ENCODE measurements around the gene SLAIN2. TPM values are rescaled to one million over a fixed set of nuclear protein-coding genes. Genes with fewer than 3 reads are reported as not detected.

SLAIN2 gene
- total RNA-seq, 1 experiment from 2014 or later: 30.8 TPM

- H4K5ac ChIP-seq (ENCODE audit: insufficient read length, low read depth, low read length): no peak overlapping the region
- H2AK5ac ChIP-seq (ENCODE audit: insufficient read length, low read length): no peak overlapping the region
- H3K79me1 ChIP-seq (ENCODE audit: insufficient read depth, low read depth, low read length, poor library complexity, severe bottlenecking): no peaks in the 10 kb centered on the region
- no peaks in the 10 kb centered on the region for H3K27me3 ChIP-seq (ENCODE audit: insufficient read depth, low read length)
- Mint-ChIP-seq H3K27me3 (ENCODE audit: low read depth) (no peaks in the 10 kb centered on the region), H3K4me1 (peaks cover 4 to 5% of the 10 kb centered on the region in 2 experiments), H3K9me3 (no peaks in the 10 kb centered on the region), H3K4me3 (no peak overlapping the region), H3K27ac (no peak overlapping the region), H3K36me3 (ENCODE audit: insufficient read depth in 1 of 3, low read depth in 3 of 3) (no peaks in the 10 kb centered on the region)
- no peaks in the 10 kb centered on the region for H3K4me1 ChIP-seq (ENCODE audit: insufficient read depth, low read length)
- H3K79me2 ChIP-seq (ENCODE audit: insufficient read depth, low read length): no peaks in the 10 kb centered on the region
- H3K9ac ChIP-seq (ENCODE audit: extremely low read depth, insufficient read length, low read length): no peak overlapping the region
- H2BK120ac ChIP-seq (ENCODE audit: low read depth, low read length, poor library complexity, severe bottlenecking): no peak overlapping the region
- no peak overlapping the region for H3K23ac ChIP-seq (ENCODE audit: insufficient read length, low read depth, low read length)
- WGBS (ENCODE audit: extremely low coverage, insufficient read length, low lambda C conversion rate): no CpG with 5 or more reads among the region's 3 CpGs
- H2BK15ac ChIP-seq (ENCODE audit: low read depth, low read length): no peak overlapping the region
- no peaks in the 10 kb centered on the region for H3K9me3 ChIP-seq (ENCODE audit: control insufficient read depth, low read depth, low read length)
- DNase-seq: no peak
- TF ChIP-seq, protein P1, sequence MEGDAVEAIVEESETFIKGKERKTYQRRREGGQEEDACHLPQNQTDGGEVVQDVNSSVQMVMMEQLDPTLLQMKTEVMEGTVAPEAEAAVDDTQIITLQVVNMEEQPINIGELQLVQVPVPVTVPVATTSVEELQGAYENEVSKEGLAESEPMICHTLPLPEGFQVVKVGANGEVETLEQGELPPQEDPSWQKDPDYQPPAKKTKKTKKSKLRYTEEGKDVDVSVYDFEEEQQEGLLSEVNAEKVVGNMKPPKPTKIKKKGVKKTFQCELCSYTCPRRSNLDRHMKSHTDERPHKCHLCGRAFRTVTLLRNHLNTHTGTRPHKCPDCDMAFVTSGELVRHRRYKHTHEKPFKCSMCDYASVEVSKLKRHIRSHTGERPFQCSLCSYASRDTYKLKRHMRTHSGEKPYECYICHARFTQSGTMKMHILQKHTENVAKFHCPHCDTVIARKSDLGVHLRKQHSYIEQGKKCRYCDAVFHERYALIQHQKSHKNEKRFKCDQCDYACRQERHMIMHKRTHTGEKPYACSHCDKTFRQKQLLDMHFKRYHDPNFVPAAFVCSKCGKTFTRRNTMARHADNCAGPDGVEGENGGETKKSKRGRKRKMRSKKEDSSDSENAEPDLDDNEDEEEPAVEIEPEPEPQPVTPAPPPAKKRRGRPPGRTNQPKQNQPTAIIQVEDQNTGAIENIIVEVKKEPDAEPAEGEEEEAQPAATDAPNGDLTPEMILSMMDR (conservative IDR thresholded peaks at IDR 0.05): no peak
- H3T11ph ChIP-seq (ENCODE audit: low read length): no peak overlapping the region
- no peak overlapping the region for H2AFZ ChIP-seq (ENCODE audit: low read length)
- H4K91ac ChIP-seq (ENCODE audit: insufficient read length, low read depth, low read length): no peak overlapping the region
- H3K23me2 ChIP-seq (ENCODE audit: insufficient read length, low read depth, low read length, poor library complexity, severe bottlenecking): no peaks in the 10 kb centered on the region
- no peak overlapping the region for H3K4me2 ChIP-seq (ENCODE audit: insufficient read depth, insufficient read length, low read length)
- H3K18ac ChIP-seq (ENCODE audit: insufficient read length, low read depth, low read length): no peak overlapping the region
- H4K8ac ChIP-seq (replicated peaks; ENCODE audit: insufficient read length, low read depth, low read length): no peak overlapping the region
- H2BK5ac ChIP-seq (ENCODE audit: insufficient read length, low read length): no peak overlapping the region
- H2BK20ac ChIP-seq (ENCODE audit: low read depth, low read length, poor library complexity, severe bottlenecking): no peak overlapping the region
- no peak overlapping the region for H3K27ac ChIP-seq (ENCODE audit: insufficient read length, low read depth, low read length)
- no peak overlapping the region for H2BK12ac ChIP-seq (ENCODE audit: insufficient read length, low read depth, low read length)
- no peak overlapping the region for H3K14ac ChIP-seq (ENCODE audit: insufficient read depth, low read length)
- no peaks in the 10 kb centered on the region for H4K20me1 ChIP-seq (ENCODE audit: control insufficient read depth, insufficient read depth, insufficient read length)
- no peak overlapping the region for H3K4ac ChIP-seq (ENCODE audit: low read depth, low read length)
- no peak overlapping the region for H3K56ac ChIP-seq (ENCODE audit: insufficient read length, low read depth, low read length)
Observed at GRCh38 chr4:48333587-48333986, 7.7 kb upstream of the SLAIN2 start.

Measured in H9 (cell line).